GM12874 (cell line): Measurements from ENCODE around the gene OXSM.

Experiments used
- TF ChIP-seq, protein P1 (sequence below): IDR thresholded peaks from 2 replicates; pipeline ENCODE4 v1.5.1; 2011; ENCODE audit warnings: low read depth, mild to moderate bottlenecking, control low read depth, low read length, moderate library complexity; ENCODE audit not compliant: insufficient read depth

OXSM gene

DNA sequence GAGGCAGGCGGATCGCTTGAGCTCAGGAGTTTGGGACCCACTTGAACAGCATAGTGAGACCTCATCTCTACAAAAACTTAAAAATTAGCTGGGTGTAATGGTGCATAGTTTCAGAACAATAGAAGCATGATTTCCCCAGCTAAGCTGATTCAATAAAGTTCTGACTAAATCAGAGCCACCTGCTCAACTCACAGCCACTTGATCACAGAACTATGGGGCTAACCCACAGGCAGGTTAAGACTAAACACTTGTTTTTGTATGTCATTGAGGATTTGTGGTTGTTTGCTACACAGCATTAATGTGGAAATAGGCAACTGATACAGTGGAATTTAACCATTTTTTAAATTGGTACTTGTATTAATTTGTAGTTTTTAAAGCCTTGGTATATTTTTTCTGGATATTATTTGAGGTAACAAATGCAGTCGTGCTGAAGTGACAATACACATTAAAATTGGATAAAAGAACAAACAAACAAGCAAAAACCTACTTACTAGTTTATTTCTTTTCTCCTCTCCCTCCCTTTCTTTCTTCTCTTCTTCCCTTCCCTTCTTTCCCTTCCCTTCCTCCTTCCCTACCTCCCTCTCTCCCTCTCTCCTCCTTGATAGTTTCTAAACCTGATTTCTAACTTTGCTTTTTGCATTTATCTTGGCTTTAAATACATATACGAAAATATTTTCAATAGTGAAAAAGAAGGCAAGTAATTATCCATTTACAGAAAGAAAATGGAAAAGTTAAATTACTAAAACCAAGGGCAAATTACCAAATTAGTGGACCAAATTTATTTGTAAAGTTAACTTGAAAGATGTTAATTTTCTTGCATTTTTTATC is 32.1 kb downstream of the OXSM start:
- TF ChIP-seq, protein P1, sequence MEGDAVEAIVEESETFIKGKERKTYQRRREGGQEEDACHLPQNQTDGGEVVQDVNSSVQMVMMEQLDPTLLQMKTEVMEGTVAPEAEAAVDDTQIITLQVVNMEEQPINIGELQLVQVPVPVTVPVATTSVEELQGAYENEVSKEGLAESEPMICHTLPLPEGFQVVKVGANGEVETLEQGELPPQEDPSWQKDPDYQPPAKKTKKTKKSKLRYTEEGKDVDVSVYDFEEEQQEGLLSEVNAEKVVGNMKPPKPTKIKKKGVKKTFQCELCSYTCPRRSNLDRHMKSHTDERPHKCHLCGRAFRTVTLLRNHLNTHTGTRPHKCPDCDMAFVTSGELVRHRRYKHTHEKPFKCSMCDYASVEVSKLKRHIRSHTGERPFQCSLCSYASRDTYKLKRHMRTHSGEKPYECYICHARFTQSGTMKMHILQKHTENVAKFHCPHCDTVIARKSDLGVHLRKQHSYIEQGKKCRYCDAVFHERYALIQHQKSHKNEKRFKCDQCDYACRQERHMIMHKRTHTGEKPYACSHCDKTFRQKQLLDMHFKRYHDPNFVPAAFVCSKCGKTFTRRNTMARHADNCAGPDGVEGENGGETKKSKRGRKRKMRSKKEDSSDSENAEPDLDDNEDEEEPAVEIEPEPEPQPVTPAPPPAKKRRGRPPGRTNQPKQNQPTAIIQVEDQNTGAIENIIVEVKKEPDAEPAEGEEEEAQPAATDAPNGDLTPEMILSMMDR = no peak

DNA sequence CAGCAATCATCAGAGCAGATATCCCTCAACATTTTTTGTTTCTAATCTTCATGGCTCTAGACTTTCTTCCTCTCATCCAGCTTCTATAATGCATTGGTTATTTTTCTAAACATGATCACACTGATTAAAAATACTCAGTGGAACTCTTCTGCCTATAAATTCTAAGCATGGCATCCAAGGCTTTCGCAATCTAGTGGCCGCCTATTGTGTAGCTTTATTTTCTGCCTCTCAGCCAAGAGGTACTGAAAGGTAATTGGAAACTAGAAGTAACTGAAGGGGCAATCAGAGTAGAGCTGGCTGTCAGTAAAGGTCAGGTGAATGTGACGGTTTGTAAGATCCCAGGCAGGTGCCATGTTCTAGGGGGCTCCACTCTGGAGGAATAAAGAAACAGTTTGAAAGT is 33.4 kb downstream of the OXSM start:
- TF ChIP-seq, protein P1 = no peak

DNA sequence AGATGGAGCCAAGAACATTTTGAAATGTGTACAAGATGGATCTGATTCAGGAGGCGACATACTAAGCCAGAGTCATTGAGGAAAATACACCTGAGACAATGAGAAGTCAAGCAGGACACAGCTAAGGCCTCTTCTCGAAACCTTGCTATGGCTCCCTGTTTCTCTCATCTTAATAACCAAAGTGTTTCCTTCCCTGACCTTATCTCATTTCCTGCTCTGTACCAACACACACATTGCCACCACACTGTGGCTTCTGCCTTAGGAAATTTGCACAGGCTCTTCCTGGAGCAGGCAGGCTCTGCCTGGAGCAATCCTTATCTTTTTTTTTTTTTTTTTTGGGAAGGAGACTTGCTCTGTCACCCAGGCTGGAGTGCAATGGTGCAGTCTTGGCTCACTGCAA is 36.6 kb downstream of the OXSM start:
- TF ChIP-seq, protein P1 = no peak

DNA sequence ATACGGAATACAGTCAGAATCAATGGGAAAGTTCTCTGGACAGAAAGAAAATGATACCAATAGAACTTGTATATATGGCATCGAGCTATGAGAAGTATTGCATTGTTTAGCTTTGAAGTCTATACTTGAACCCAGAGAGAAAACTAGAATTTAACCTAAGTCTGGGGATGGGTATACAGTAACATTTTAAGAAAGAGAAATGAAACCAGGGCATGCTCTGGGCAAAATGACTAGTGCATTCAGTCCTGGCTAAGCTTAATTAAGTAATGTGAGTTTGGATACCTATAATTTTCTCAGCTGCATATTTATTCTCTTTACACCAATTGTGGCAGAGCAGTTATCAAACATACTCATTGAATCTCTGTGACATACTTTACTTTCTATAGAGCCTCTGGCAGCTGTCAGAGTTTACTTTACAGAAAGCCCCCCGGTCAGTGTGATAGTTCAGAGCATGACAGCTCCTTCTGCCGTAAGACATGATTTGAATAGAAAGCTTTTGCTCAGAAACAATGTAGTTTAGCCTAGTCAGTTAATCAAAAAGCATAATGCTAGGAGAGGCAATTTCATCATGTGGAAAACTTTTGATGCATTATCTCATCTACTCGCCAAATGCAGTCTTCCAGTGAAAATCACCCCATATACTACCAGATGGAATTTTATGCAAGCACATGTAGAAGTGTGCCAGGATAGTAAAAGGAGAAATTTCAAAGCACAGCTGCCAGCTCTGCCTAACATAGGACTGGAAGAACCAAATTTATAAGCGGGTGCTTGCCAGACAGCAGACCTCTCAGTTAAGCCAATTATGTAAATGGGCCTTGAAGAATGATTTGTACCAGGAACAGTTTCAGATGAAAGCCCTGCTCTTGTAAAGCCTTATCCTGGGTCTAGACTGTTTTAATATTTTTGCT is 40.7 kb downstream of the OXSM start:
- TF ChIP-seq, protein P1 = no peak

DNA sequence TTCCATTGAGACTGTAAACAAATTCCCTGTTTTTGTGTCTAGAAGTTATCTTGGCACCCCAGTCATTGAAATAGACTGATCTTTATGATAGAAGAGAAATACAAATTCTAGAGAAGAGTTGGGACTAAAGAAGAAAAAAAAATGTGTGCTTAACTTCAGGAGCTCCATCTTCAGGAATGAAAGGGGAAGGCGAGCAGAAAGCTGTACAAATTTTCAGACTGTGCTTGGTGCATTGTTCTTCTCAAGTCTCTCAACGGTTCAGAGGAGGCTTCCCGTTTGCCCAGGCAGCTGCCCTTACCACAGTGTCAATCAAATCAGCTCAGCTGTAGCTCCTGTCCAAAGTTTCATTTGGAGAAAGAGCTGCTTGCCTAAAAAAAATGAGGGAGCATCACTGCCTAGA is 41.7 kb downstream of the OXSM start:
- TF ChIP-seq, protein P1 = no peak

DNA sequence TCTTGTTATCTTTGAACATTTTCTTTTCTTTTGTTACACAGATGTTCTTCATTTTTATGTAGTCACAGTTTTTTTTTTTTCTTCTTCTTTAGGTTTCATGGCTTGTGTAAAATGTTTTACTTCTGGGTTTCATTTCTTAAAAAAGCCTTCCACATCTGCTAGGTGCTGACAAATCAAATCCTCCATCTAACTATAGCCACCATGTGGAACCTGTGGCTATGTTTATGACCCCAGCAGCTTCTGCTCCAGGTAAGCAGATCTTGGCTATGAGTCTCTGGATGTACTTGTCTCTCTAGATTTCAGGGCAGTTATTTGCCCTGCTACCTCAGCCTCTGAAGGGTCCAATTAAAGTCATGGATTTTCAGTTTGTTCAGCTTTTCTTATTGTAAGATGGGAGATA is 44.5 kb downstream of the OXSM start:
- TF ChIP-seq, protein P1 = no peak

DNA sequence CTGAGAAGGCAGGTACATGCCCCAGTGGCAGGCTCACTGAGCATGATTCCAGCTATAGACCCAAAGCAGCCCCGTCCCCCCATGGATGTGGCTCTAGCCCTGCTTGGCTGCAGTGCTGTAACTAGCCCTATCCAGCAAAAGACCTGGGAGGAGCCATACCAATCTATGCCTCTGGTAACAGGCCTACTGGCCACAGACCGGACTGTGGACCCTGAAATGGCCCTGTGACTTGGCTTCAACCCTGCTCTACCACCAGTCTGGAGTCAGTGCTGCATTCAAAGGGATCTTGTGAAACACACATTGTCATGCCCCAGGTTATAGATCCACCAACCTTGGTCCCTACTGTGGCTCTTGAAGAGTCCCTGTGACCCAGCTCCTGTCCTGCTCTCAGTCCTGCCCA is 46.7 kb downstream of the OXSM start:
- TF ChIP-seq, protein P1 = no peak
